Upper lobe of right lung (tissue), 1 donor: ENCODE data around the gene PHACTR4. TPM values are rescaled to one million over a fixed set of nuclear protein-coding genes. Genes with fewer than 3 reads are reported as not detected.
"Not testable (repeated sequence)": the region's sequence is repeated elsewhere in the genome, so short reads cannot be mapped to it uniquely, and the experiment has no call there.

Experiments used
- ATAC-seq: fragments of 200-7000 bp; cut with Tn5 transposase; one replicate; pipeline ENCODE4 v1.9.1; 2020; ENCODE audit warnings: mild to moderate bottlenecking, moderate library complexity
- DNase-seq: peaks from one replicate; pipeline ENCODE4 v3.0.0-alpha.2; 2020
- H3K27ac ChIP-seq: fragments of 200-600 bp; one replicate; pipeline ENCODE4 v1.8.0; 2022
- H3K27me3 ChIP-seq: fragments of 200-600 bp; one replicate; pipeline ENCODE4 v1.8.0; 2022; ENCODE audit warnings: mild to moderate bottlenecking
- H3K36me3 ChIP-seq: fragments of 200-600 bp; one replicate; pipeline ENCODE4 v1.8.0; 2022
- H3K4me1 ChIP-seq: fragments of 200-600 bp; one replicate; pipeline ENCODE4 v1.8.0; 2022
- H3K4me3 ChIP-seq: fragments of 200-600 bp; one replicate; pipeline ENCODE4 v1.8.0; 2022; ENCODE audit warnings: mild to moderate bottlenecking
- H3K9me3 ChIP-seq: fragments of 200-600 bp; one replicate; pipeline ENCODE4 v1.8.0; 2022
- intact Hi-C: fragments of 100-400 bp; cut with DNase I; formaldehyde crosslinking; loops from one replicate; pipeline ENCODE4 v1.11.0; 2022
- total RNA-seq: library from RNA; stranded (reverse); fragmentation: NEBNext Ultra II Directional; extraction: Animal tissue kit (Norgen Biotek cat#: 25700); gene quantifications from one replicate; pipeline ENCODE4 v1.2.1, GENCODE V29; 2021
- TF ChIP-seq, protein P1 (sequence below): fragments of 200-600 bp; IDR thresholded peaks from one replicate; pipeline ENCODE4 v1.8.0; 2022; ENCODE audit warnings: antibody characterized with exemption
- donor health status: DM: no; HTN: yes; CAD: no; lungs with severe emphysema.

PHACTR4 gene
- total RNA-seq, 1 donor from 2014 or later: 43.2 TPM

DNA sequence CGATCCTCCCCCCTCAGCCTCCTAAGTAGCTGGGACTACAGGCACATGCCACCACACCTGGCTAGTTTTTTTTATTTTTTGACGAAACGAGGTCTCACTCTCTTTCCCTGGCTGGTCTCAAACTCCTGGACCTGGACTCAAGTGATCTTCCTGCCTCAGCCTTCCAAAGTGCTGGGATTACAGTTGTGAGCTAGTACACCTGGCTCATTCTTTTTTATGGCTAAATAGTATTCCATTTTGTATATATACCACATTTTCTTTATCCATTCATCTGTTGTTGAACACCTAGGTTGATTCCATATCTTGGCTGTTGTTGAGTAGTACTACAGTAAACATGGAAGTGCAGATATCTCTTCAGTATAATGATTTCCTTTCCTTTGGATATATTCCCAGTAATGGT lies 74.0 kb downstream of the PHACTR4 start:
- DNase-seq (no peak), ATAC-seq (no peak)
- intact Hi-C loops: no loop called here
- TF ChIP-seq, protein P1, sequence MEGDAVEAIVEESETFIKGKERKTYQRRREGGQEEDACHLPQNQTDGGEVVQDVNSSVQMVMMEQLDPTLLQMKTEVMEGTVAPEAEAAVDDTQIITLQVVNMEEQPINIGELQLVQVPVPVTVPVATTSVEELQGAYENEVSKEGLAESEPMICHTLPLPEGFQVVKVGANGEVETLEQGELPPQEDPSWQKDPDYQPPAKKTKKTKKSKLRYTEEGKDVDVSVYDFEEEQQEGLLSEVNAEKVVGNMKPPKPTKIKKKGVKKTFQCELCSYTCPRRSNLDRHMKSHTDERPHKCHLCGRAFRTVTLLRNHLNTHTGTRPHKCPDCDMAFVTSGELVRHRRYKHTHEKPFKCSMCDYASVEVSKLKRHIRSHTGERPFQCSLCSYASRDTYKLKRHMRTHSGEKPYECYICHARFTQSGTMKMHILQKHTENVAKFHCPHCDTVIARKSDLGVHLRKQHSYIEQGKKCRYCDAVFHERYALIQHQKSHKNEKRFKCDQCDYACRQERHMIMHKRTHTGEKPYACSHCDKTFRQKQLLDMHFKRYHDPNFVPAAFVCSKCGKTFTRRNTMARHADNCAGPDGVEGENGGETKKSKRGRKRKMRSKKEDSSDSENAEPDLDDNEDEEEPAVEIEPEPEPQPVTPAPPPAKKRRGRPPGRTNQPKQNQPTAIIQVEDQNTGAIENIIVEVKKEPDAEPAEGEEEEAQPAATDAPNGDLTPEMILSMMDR: no peak
- Histone ChIP-seq H3K4me3 (no peak overlapping the region), H3K36me3 (no peaks in the 10 kb centered on the region), H3K9me3 (no peaks in the 10 kb centered on the region), H3K27ac (no peak overlapping the region), H3K27me3 (no peaks in the 10 kb centered on the region), H3K4me1 (no peaks in the 10 kb centered on the region)

GRCh38 chr1:28447679-28448078 lies 78.1 kb downstream of the PHACTR4 start:
- Histone ChIP-seq H3K4me1 (no peaks in the 10 kb centered on the region), H3K4me3 (no peak overlapping the region), H3K36me3 (no peaks in the 10 kb centered on the region), H3K27ac (no peak overlapping the region), H3K27me3 (no peaks in the 10 kb centered on the region), H3K9me3 (no peaks in the 10 kb centered on the region)
- TF ChIP-seq, protein P1: no peak
- ATAC-seq (no peak), DNase-seq (no peak)
- intact Hi-C loops: no loop called here

DNA sequence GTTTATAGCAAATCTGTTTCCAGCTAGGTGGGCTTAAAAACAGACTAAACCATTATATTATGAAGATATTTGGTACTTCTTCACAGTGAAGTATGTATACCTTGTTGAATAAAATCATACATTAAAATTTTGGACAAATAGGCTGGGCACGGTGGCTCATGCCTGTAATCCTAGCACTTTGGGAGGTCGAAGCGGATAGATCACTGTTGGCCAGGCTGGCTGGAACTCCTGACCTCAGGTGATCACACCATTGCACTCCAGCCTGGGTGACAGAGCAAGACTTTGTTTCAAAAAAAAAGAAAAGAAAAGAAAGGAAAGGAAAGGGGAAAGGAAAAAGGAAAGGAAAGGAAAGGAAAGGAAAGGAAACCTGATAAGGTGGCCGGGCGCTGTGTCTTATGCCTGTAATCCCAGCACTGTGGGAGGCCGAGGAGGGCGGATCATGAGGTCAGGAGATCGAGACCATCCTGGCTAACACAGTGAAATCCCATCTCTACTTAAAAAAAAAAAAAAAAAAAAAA lies 78.6 kb downstream of the PHACTR4 start:
- H3K27ac ChIP-seq, ATAC-seq, intact Hi-C loops, H3K36me3 ChIP-seq, DNase-seq, H3K4me1 ChIP-seq, H3K9me3 ChIP-seq, H3K27me3 ChIP-seq, H3K4me3 ChIP-seq: not testable (repeated sequence)

DNA sequence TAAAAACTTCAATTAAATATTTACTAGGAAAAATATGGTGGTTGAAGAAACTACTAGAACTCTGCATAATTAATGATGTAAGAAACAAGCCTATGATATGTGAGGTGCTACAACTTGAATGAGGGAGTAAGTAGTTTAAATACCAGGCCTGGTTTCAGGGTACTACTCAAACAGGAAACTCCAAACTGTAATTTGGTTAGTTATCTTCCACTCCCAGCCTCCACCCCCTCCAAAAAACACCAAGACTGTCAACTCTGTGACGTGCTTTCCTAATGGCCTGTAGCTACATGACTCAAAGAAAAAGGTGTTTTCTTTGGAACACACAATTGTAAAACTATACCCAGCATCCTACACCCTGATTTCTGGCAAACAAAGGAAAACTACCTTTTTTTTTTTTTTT lies 80.4 kb downstream of the PHACTR4 start:
- intact Hi-C loops: no loop called here
- H3K4me1 ChIP-seq: no peaks in the 10 kb centered on the region
- no peaks in the 10 kb centered on the region for H3K36me3 ChIP-seq
- no peak overlapping the region for H3K4me3 ChIP-seq
- H3K9me3 ChIP-seq: no peaks in the 10 kb centered on the region
- ATAC-seq: no peak
- TF ChIP-seq, protein P1: no peak
- no peaks in the 10 kb centered on the region for H3K27me3 ChIP-seq
- DNase-seq: no peak
- H3K27ac ChIP-seq: no peak overlapping the region

GRCh38 chr1:28450561-28450960 lies 81.0 kb downstream of the PHACTR4 start:
- TF ChIP-seq, protein P1: no peak
- no peak overlapping the region for H3K4me3 ChIP-seq
- no peaks in the 10 kb centered on the region for H3K4me1 ChIP-seq
- no peaks in the 10 kb centered on the region for H3K36me3 ChIP-seq
- H3K27ac ChIP-seq: no peak overlapping the region
- ATAC-seq (no peak), DNase-seq (no peak)
- H3K27me3 ChIP-seq: no peaks in the 10 kb centered on the region
- H3K9me3 ChIP-seq: no peaks in the 10 kb centered on the region
- intact Hi-C loops: no loop called here

GRCh38 chr1:28451011-28451410 lies 81.5 kb downstream of the PHACTR4 start:
- TF ChIP-seq, protein P1: no peak
- Histone ChIP-seq H3K4me3 (no peak overlapping the region), H3K36me3 (no peaks in the 10 kb centered on the region), H3K27me3 (no peaks in the 10 kb centered on the region), H3K27ac (no peak overlapping the region), H3K9me3 (no peaks in the 10 kb centered on the region), H3K4me1 (no peaks in the 10 kb centered on the region)
- no peak for DNase-seq
- intact Hi-C loops: no loop called here
- ATAC-seq: no peak
